Fibroblast of pulmonary artery (primary cell): ENCODE results near the gene UBE2E3.

Experiments used
- DNase-seq: peaks from one replicate; pipeline ENCODE4 v3.0.0-alpha.2; 2010; ENCODE audit warnings: low read depth
- H3K4me3 ChIP-seq: replicated peaks from 2 replicates; pipeline ENCODE4 v1.5.1; 2011; ENCODE audit warnings: low read depth, mild to moderate bottlenecking, control low read depth, low read length, moderate library complexity
- CTCF ChIP-seq: IDR thresholded peaks from 2 replicates; pipeline ENCODE4 v1.5.1; 2011; ENCODE audit warnings: mild to moderate bottlenecking, control low read depth, low read length, inconsistent platforms; ENCODE audit errors: missing control alignments

Gene UBE2E3

GRCh38 chr2:181106789-181107627, 126.6 kb downstream of the UBE2E3 start:
- H3K4me3 ChIP-seq: no peak overlapping the region
- TF ChIP-seq CTCF: no peak
- DNase-seq: peak; percentile 85

- H3K4me3 ChIP-seq: no peak overlapping the region
- no peak for DNase-seq
- TF ChIP-seq CTCF: no peak
These were observed 127.2 kb downstream of the UBE2E3 start for GRCh38 chr2:181107628-181107945.

- TF ChIP-seq CTCF: no peak
- H3K4me3 ChIP-seq: no peak overlapping the region
- DNase-seq: no peak
These were observed 130.7 kb downstream of the UBE2E3 start for GRCh38 chr2:181111059-181111458.

- DNase-seq: no peak
- no peak for TF ChIP-seq CTCF
- no peak overlapping the region for H3K4me3 ChIP-seq
These were observed 132.5 kb downstream of the UBE2E3 start for GRCh38 chr2:181112916-181113315.
